Stimulated activated CD8-positive, alpha-beta memory T cell treated with anti-CD3 and anti-CD28 coated beads, Interleukin-4, amount 100 ng/mL, for 4 hours (primary cell): Measurements from ENCODE around the gene THSD7A.

Source experiments
- DNase-seq, 2 donors: peaks; one replicate each; pipeline ENCODE4 v3.0.0-alpha.2; 2020; ENCODE audit warnings: low read depth in 2 of 2, low spot score in 1 of 2

The THSD7A gene

DNA sequence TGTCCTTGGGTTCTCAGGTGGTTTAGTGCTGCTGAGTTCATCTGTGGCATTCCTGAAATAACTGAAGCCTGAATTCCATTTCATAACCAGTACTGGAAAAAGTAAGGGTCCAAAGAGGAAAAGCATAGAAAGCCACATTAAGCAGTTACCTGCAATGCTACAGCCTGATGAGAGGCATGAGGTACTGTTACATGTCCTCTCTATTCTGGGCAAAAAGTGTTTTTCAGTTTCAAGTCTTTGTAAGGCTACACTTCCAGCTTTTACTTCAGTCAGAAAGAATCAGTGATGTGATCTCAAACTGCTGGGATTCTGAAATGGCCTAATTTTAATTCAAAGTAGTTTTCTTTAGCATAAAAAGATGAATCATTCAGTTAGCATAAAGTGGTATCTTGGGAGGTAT lies 488.9 kb downstream of the THSD7A start:
- no peak for DNase-seq

DNA sequence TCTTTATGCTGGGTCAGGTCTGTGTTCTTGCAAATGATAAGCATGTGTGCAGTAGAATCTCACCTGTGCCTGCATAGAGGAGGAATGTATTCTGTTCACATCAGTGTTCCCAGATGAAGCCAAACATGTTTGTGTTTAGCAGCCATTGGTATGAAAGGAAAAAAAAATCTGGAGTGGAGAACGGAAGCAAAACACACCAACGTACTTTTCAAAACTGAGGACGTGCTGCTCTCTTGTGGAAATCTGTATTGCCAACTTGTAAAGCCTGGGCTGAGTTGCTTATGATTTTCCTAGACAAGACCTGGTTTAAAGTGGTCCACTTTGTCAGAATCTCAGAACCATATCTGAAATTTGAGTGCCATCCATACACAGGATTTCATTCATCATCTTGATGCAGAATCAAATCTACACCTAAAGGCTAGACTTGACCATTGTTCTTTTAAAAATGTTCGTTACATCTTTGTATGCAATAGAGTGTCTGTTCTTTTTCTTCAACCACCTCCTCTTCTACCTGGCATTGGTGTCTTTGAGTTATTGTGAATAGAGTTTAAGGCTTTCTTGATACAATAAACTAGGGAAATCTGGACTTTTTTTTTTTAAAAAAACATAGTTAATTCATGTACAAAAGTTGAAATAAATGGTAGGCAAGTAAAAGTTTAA lies 490.6 kb downstream of the THSD7A start:
- no peak for DNase-seq

DNA sequence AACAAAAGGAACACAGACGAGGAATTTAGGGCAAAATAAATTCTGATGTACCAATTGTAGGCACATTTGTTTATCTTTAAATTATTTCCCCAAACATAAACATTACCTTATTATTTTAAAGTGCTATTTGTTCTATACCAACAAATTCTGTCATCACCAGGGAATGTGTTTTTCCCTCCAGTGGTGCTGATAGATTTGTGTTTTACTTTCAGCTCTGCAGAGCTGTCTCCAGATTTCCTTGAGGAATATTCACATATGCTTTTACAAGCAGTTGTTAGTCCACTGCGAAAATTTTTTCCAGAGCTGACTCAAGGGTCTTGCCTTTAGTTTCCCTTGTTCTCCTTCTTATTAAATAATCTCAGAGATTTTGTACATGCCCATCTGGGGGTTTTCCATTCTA lies 495.6 kb downstream of the THSD7A start:
- no peak for DNase-seq

DNA sequence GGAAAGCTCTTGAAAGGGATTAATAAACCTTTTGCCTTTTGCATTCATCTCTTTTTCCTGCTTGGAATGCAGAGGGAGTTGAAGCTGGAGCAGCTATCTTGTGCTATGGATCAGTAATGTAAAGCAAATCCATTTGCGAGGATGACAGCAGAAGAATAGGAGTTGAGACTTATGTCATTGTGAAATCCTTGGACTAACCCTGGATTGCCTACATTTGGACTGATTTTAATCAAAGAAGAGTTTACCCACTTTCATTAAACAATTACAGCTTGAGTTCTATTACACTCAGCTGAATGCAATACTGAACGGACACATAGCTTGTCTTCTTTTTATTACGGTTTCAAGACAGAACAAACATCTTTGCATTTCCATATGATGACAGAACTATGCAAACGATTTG lies 496.1 kb downstream of the THSD7A start:
- no peak for DNase-seq

GRCh38 chr7:11332865-11333228 lies 499.2 kb downstream of the THSD7A start:
- DNase-seq = no peak

DNA sequence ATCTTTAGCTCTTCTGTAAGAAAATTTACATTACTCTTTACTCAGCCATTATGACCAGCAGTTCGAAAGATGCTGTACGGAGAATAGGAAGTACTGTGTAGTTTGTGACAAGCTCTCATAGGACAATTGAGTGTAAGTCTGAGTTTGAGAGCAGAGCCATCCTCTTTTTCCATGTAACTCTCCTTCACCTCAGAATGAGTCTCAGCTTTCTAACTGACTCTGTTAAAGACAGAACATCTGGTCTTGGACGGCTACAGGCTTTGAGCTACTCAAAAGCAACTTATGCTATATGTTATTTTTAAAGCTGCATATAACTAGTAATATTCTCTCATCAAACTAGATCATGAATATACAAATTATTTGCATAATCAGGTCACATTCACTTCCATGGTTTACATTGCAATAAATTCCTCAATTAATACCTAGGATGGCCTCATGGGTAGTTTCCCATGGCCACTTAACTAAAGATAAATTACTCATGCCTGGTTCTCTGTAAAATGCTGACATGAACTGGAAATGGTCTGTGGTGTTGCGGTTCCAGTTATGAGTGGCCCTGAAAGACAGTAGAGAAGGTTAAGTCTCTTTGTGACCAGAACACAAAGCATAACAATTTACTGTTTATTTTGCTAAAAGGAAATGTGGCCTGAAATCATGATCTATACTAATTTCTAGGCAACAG lies 499.7 kb downstream of the THSD7A start:
- DNase-seq = no peak

GRCh38 chr7:11331128-11332102 lies 500.6 kb downstream of the THSD7A start:
- no peak for DNase-seq

DNA sequence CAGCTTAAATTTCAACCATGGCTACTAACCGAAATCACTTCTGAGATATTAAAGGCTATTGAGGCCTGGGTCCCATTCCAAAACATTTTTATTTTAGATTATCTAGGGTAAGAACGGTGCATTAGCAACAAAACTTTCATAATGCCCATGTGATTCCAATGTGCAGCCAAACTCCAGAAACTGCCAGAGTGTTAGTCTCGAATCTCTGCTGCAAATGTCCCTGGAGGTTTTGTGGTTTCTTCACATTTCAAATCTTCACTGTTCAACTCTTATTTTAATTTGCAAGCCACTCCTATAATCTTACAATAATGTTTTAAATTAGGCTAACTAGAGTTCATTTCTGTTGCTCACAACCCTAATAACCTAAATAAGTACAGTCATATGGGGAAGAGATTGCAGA lies 501.3 kb downstream of the THSD7A start:
- no peak for DNase-seq

GRCh38 chr7:11330208-11330607 lies 501.8 kb downstream of the THSD7A start:
- no peak for DNase-seq

GRCh38 chr7:11329626-11330025 lies 502.4 kb downstream of the THSD7A start:
- DNase-seq = no peak

- no peak for DNase-seq
Measured at GRCh38 chr7:11328309-11328708, 503.7 kb downstream of the THSD7A start.

DNA sequence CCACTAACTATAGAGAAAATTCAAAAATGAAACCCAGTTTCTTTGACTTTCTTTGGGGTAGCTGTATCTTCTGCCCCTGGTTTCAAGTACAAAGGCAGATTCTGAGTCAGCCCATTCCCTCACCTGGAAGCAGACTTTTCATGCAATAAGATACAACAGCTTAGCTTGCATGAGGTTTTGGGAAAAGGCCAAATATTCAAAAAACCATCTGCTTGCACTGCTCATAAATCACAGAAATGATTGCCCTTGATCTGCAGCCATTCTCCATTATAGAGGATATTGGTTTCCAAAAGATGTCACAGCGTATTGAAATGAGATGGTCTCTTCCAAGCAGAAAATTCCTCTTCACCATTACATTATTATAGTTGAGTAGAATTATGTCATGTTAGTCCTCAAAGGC lies 504.4 kb downstream of the THSD7A start:
- DNase-seq = no peak
